Osteoblast (primary cell): ENCODE results near the gene HPGDS. TPM values are rescaled to one million over a fixed set of nuclear protein-coding genes. Genes with fewer than 3 reads are reported as not detected.
A peak's percentile ranks its signal among the peaks of the same experiment; 100 is the strongest.

Source experiments
- DNase-seq: peaks from one replicate; pipeline ENCODE4 v3.0.0; 2011; ENCODE audit warnings: low spot score, mixed read lengths; ENCODE audit not compliant: insufficient read length; ENCODE audit errors: missing footprints
- H2AFZ ChIP-seq: 2 replicates; pipeline ENCODE4 v1.6.0; 2011; ENCODE audit warnings: mild to moderate bottlenecking, low read length
- H3K27ac ChIP-seq: 2 replicates; pipeline ENCODE4 v1.5.1; 2011; ENCODE audit warnings: mild to moderate bottlenecking, low read depth, low read length, moderate library complexity
- H3K27me3 ChIP-seq: 2 replicates; pipeline ENCODE4 v1.6.0; 2012; ENCODE audit warnings: mild to moderate bottlenecking, control low read depth, inconsistent platforms, low read length, moderate library complexity; ENCODE audit not compliant: insufficient read depth
- H3K36me3 ChIP-seq: 2 replicates; pipeline ENCODE4 v1.5.1; 2011; ENCODE audit warnings: mild to moderate bottlenecking, low read length, control low read depth, moderate library complexity; ENCODE audit not compliant: insufficient read depth
- H3K4me1 ChIP-seq: 2 replicates; pipeline ENCODE4 v1.5.1; 2011; ENCODE audit warnings: mild to moderate bottlenecking, low read length, control low read depth, moderate library complexity; ENCODE audit not compliant: insufficient read depth
- H3K4me2 ChIP-seq: 2 replicates; pipeline ENCODE4 v1.6.0; 2011; ENCODE audit warnings: mild to moderate bottlenecking, low read length; ENCODE audit not compliant: insufficient read depth
- H3K4me3 ChIP-seq: fragments of 200-600 bp; sonication (generic); 3 replicates; pipeline ENCODE4 v1.5.1; 2012; ENCODE audit warnings: mild to moderate bottlenecking, low read length, inconsistent platforms; ENCODE audit not compliant: insufficient read depth
- H3K79me2 ChIP-seq: 2 replicates; pipeline ENCODE4 v1.6.0; 2012; ENCODE audit warnings: mild to moderate bottlenecking, low read length, control low read depth, inconsistent platforms; ENCODE audit not compliant: insufficient read depth
- H3K9me3 ChIP-seq: 2 replicates; pipeline ENCODE4 v1.5.1; 2011; ENCODE audit warnings: low read depth, low read length, control low read depth
- H4K20me1 ChIP-seq: 2 replicates; pipeline ENCODE4 v1.6.0; 2012; ENCODE audit warnings: mild to moderate bottlenecking, low read length, control low read depth; ENCODE audit not compliant: insufficient read depth
- CTCF ChIP-seq: IDR thresholded peaks from 2 replicates; pipeline ENCODE4 v1.5.1; 2011; ENCODE audit warnings: mild to moderate bottlenecking, low read depth, low read length, moderate library complexity; ENCODE audit errors: extremely low read depth
- total RNA-seq: library from RNA; depleted of rRNA; stranded (reverse); fragments of >200 nt; gene quantifications from 2 replicates; pipeline ENCODE4 v1.2.3, GENCODE V29; 2012

The HPGDS gene
- total RNA-seq, 1 donor, result not detected

GRCh38 chr4:94336303-94336702 is 6.3 kb downstream of the HPGDS start:
- no peak for TF ChIP-seq CTCF
- Histone ChIP-seq H3K4me3 (no peak overlapping the region), H3K27me3 (no peaks in the 10 kb centered on the region), H3K36me3 (no peaks in the 10 kb centered on the region), H3K4me2 (no peak overlapping the region), H3K27ac (no peak overlapping the region), H3K79me2 (no peaks in the 10 kb centered on the region), H3K9me3 (no peaks in the 10 kb centered on the region), H2AFZ (no peak overlapping the region), H3K4me1 (peaks cover 7% of the 10 kb centered on the region), H4K20me1 (no peaks in the 10 kb centered on the region)
- DNase-seq, result no peak

- H3K79me2 ChIP-seq, result no peaks in the 10 kb centered on the region
- H3K27ac ChIP-seq, result no peak overlapping the region
- TF ChIP-seq CTCF, result no peak
- H3K4me3 ChIP-seq, result no peak overlapping the region
- peaks cover 3% of the 10 kb centered on the region for H3K27me3 ChIP-seq
- H2AFZ ChIP-seq, result peak overlapping the region; percentile 23
- no peaks in the 10 kb centered on the region for H3K36me3 ChIP-seq
- peak overlapping the region; percentile 14 for H3K4me2 ChIP-seq
- peaks cover 7% of the 10 kb centered on the region for H3K4me1 ChIP-seq
- H3K9me3 ChIP-seq, result no peaks in the 10 kb centered on the region
- DNase-seq, result peak; percentile 32
- H4K20me1 ChIP-seq, result no peaks in the 10 kb centered on the region
These were observed 7.7 kb downstream of the HPGDS start for GRCh38 chr4:94334962-94335361.

- H4K20me1 ChIP-seq, result no peaks in the 10 kb centered on the region
- no peak for DNase-seq
- H2AFZ ChIP-seq, result no peak overlapping the region
- H3K36me3 ChIP-seq, result no peaks in the 10 kb centered on the region
- no peaks in the 10 kb centered on the region for H3K9me3 ChIP-seq
- peaks cover 7% of the 10 kb centered on the region for H3K4me1 ChIP-seq
- H3K27ac ChIP-seq, result no peak overlapping the region
- H3K27me3 ChIP-seq, result peaks cover 4% of the 10 kb centered on the region
- no peaks in the 10 kb centered on the region for H3K79me2 ChIP-seq
- TF ChIP-seq CTCF, result no peak
- H3K4me3 ChIP-seq, result no peak overlapping the region
- H3K4me2 ChIP-seq, result peak overlapping the region; percentile 14
These were observed 8.2 kb downstream of the HPGDS start for GRCh38 chr4:94334476-94334875.

- Histone ChIP-seq H3K27me3 (peaks cover 5% of the 10 kb centered on the region), H3K36me3 (no peaks in the 10 kb centered on the region), H3K79me2 (no peaks in the 10 kb centered on the region), H3K4me2 (no peak overlapping the region), H4K20me1 (no peaks in the 10 kb centered on the region), H3K27ac (no peak overlapping the region), H3K4me1 (peaks cover 7% of the 10 kb centered on the region), H2AFZ (no peak overlapping the region), H3K4me3 (no peak overlapping the region), H3K9me3 (no peaks in the 10 kb centered on the region)
- peak; percentile 60 for DNase-seq
- TF ChIP-seq CTCF, result no peak
These were observed 8.8 kb downstream of the HPGDS start for GRCh38 chr4:94333866-94334265.
